ENCODE results near the gene OR6C4.
"Not testable (repeated sequence)": the region's sequence is repeated elsewhere in the genome, so short reads cannot be mapped to it uniquely, and the experiment has no call there.

OR6C4 gene

DNA sequence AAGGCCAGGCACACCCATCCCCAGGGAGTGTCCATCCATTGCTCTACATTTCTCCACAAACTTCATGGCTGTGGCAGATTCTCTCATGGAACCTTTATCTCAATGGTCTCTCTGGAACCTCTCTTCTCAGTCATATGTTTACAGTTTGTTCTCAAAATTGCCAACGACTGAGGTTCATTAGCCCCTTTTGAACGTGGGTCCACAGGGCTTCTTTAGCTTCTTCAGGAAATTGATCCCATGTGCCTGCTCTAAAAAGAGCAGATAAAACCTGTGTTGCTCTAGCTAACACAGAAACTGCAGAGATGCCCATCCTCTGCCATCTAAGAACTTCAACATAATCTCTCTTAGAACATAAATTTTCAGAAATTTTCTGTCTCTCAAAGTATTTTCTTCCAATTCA, at the start of gene OR6C4:
TSS of gene OR6C4 (plus strand) at position 301 of the 400 bp plus-strand sequence. CDS start 1,625 bp downstream, outside the sequence.
- DNase-seq (ENCODE audit: low read depth): no peak

DNA sequence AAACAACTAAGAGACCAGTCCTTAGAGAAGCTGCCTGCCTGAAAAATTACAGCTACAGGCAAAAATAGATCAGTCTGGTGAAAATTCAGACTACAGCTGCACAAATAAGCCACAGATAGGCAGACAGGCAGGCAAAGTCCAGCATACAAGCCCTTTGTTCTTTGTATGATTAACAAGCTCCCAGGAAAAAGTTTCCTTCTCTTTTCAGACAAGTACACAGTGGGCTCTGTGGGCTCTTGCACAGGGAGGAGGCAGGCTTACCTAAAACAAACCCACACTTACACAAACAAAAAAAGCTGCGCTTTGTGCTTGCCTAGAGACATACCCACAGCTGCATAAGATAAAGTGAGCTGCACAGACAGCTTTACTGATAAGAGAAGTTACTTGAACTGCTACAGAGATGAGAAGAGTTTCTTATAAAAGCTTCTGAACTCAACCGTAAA, 49.6 kb upstream of the OR6C4 start:
- DNase-seq (ENCODE audit: low read depth): no peak

DNA sequence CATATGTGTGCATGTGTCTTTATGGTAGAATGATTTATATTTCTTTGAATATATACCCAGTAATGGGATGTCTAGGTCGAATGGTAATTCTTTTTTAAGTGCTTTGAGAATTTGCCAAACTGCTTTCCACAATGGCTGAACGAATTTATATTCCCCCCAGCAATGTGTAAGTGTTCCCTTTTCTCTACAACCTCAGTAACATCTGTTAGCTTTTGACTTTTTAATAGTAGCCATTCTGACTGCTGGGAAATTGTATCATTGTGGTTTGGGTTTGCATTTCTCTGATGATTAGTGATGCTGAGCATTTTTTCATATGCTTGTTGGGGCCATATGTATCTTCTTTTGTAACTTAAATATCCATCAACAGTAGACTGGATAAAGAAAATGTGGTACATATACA, 47.8 kb upstream of the OR6C4 start:
- DNase-seq (ENCODE audit: low read depth): no peak

DNA sequence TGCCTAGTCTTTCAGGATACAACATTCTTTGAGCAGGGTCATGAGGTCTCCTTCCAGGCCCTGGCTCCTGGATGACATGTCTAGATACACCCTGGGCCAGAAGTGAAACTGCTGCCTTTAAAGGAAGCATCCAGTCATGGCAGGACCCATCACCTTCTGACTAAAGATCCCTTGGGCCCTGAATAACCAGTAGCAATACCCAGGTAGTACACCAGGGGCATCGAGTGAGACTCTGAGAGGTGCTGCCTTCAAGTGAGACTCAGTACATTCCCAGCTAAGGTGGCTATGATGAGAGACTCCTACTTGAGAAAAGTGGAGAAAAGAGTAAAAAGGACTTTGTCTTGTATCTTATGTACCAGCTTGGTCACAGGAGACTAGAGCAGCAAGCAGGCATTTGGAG, 33.7 kb upstream of the OR6C4 start:
- DNase-seq (ENCODE audit: low read depth): no peak

DNA sequence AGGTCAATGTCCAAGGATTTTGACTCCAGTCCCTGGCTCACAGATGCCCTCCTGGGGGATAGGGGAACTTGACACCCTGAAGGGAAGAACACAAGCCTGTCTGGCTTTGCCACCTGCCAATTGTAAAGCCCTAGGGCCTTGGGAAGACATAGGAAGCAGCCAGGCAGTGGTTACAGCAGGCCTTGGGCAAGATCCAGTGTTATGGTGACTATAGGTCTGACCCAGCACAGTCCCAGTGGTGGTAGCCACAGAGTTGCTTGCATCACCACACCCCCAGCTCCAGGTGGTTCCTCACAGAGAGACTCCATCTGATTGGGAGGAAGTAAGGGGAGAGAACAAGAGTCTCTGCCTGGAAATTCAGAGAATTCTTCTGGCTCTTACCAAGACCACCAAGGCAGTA, 33.0 kb upstream of the OR6C4 start:
- no peak for DNase-seq (ENCODE audit: low read depth)

DNA sequence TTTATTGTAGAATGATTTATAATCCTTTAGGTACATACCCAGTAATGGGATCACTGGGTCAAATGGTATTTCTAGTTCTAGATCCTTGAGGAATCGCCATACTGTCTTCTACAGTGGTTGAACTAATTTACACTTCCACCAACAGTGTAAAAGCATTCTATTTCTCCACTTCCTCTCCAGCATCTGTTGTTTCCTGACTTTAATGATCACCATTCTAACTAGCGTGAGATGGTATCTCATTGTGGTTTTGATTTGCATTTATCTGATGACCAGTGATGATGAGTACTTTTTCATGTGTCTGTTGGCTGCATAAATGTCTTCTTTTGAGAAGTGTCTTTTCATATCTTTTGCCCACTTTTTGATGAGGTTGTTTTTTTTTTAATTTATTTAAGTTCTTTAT, 1.2 kb upstream of the OR6C4 start:
- DNase-seq (ENCODE audit: low read depth): not testable (repeated sequence)

DNA sequence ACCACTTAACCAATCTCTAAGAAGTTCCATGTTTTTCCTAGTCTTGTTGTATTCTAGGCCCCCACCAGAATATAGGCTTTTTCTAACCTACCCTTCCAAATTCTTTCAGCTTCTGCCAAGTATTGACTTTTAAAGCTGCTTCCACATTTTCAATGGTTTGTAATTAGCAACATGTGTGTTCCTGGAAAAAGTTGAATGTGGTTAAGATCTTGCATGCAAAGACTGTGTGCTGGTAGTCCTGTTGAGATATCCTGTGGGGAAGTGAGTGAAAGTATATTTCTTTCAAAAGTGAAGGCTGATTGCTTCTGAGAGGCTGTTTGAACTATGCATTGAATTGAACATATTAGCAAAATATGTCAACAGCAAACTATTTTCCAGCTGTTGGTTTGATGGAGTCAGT, 646 bp upstream of the OR6C4 start:
- DNase-seq (ENCODE audit: low read depth): no peak

DNA sequence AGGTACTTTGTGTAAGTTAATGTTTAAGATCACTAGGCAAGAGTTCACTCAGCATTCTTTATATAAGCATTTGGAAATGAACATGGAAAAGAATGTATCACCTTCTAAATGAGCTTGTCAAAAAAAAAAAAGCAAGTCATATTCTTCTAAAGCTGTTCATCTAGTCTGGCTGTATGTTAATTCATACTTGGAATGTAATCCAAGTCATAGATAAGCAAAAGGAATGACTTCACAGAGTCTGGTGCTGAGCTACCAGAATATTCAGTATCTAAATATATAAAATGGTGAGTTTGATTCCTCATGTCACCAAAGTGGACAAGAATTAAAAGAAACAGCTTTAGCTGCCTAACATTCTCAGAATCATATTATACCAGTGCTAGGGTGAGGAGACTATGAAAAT, 4.9 kb downstream of the OR6C4 start:
- no peak for DNase-seq (ENCODE audit: low read depth)

DNA sequence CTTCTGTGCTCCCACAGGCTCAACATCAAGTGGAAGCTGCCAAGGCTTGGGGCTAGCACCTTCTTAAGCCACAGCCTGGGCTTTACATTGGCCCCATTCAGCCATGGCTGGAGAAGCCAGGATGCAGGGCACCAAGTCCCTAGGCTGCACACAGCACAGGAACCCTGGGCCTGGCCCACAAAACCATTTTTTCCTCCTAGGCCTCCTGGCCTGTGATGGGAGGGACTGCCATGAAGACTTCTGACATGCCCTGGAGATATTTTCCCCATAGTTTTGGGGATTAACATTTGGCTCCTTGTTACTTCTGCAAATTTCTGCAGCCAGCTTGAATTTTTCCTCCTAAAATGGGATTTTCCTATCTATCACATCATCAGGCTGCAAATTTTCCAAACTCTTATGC, 20.7 kb downstream of the OR6C4 start:
- not testable (repeated sequence) for DNase-seq (ENCODE audit: low read depth)

DNA sequence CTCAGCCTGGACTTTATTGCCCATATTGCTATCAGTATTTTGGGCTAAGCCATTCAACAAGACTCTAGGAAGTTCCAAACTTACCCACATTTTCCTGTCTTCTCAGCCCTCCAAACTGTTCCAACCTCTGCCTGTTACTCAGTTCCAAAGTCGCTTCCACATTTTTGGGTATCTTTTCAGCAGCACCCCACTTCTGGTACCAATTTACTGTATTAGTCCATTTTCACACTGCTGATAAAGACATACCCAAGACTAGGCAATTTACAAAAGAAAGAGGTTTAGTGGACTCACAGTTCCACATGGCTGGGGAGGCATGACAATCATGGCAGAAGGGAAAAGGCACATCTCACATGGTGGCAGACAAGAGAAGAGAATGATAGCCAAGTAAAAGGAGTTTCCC, 21.3 kb downstream of the OR6C4 start:
- not testable (repeated sequence) for DNase-seq (ENCODE audit: low read depth)

DNA sequence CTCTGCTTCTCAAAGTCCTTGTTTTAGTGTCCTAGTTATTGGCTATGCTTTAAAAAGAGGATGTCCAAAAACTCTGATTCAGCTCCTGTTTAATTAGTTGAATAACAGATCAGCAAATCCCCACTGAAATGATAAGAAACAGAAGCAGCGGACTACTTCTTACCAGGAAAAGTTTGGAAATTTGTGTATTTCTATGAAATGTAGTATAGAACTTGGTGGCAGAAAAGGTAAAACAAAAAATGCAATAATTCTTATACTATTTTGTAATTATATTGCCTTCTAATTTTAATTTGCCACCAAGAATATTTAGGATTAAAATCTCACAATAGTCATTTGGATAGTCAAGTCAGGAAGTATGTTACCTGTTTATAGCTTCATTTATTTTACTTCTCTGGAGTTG, 22.8 kb downstream of the OR6C4 start, which contains the start of gene OR2AP1:
TSS of gene OR2AP1 (plus strand) at position 301 of the 400 bp plus-strand sequence. CDS start 1,947 bp downstream, outside the sequence.
- DNase-seq (ENCODE audit: low read depth): no peak

DNA sequence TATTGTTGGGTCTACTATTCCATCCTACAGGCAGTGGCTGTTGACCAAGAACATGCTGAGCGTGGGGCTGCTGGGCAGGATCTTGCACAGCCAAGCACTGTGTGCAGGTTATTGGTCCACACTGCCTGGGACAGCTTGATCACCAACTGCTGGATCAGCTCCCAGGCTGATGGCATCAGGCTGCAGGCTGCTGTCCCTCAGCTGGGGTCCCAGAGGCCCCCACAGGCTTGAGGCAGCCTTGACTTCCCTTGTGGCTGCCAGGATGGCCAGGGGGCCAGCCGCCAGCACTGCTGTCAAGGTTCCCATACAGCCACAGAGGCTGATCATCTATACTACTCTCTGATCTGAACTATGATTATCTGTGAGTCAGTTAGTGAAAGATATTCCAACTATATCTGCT, 32.7 kb downstream of the OR6C4 start:
- DNase-seq (ENCODE audit: low read depth): no peak

DNA sequence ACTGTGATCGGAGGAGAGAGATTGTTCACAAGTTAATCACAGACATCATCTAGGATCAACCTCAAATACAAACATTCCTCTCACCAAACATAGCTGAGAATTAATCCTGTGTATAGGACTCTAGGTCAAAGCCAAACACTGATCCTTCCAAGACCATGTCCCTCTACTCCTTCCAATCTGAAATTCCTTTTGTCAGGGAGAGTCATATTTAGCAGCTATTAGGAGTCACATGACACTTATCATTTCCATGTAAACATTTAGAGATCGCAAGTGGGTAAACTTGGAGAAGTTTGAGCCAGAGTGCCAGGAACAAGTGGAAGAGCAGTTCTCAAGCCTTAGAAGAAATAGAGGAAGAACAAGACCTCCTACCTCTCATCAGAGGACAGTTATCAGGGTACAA, 36.4 kb downstream of the OR6C4 start:
- no peak for DNase-seq (ENCODE audit: low read depth)

DNA sequence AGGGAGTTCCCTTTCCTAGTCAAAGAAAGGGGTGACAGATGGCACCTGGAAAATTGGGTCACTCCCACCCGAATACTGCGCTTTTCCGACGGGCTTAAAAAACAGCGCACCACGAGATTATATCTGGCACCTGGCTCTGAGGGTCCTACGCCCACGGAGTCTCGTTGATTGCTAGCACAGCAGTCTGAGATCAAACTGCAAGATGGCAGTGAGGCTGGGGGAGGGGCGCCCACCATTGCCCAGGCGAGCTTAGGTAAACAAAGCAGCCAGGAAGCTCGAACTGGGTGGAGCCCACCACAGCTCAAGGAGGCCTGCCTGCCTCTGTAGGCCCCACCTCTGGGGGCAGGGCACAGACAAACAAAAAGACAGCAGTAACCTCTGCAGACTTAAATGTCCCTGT, 40.8 kb downstream of the OR6C4 start:
- not testable (repeated sequence) for DNase-seq (ENCODE audit: low read depth)
